Measurements from ENCODE around the gene CARM1.

DNA sequence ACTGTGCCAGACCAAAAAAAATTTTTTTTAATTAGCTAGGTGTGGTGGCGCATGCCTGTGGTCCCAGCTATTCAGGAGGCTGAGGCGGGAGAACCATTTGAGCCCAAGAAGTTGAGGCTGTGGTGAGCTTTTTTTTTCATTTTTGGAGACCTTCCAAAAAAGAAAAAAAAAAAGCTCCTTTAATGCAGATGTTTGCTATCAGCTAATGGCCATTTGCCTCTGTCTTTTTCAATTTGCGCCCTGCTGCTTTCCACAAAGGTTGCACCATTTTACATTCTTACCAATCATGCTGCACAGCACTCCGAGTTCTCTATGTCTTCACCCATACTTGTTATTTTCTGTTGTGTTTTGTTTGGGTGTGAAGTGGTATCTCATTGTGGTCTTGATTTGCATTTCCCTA is 73.9 kb downstream of the CARM1 start:
- TF ChIP-seq, protein P1, sequence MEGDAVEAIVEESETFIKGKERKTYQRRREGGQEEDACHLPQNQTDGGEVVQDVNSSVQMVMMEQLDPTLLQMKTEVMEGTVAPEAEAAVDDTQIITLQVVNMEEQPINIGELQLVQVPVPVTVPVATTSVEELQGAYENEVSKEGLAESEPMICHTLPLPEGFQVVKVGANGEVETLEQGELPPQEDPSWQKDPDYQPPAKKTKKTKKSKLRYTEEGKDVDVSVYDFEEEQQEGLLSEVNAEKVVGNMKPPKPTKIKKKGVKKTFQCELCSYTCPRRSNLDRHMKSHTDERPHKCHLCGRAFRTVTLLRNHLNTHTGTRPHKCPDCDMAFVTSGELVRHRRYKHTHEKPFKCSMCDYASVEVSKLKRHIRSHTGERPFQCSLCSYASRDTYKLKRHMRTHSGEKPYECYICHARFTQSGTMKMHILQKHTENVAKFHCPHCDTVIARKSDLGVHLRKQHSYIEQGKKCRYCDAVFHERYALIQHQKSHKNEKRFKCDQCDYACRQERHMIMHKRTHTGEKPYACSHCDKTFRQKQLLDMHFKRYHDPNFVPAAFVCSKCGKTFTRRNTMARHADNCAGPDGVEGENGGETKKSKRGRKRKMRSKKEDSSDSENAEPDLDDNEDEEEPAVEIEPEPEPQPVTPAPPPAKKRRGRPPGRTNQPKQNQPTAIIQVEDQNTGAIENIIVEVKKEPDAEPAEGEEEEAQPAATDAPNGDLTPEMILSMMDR (IDR thresholded peaks at IDR 0.05) = no peak
- no peak for TF ChIP-seq POLR2A (IDR thresholded peaks at IDR 0.05)

Data from thyroid gland (tissue), 4 donors.